GM18867 (cell line): ENCODE data around the gene MZF1.
"Not testable (repeated sequence)": the region's sequence is repeated elsewhere in the genome, so short reads cannot be mapped to it uniquely, and the experiment has no call there.

Experiments
- ATAC-seq: cut with Tn5 transposase; IDR thresholded peaks from one replicate; pipeline ENCODE4 v1.9.1; 2021; ENCODE audit warnings: mild to moderate bottlenecking, moderate library complexity; ENCODE audit not compliant: unreplicated experiment

Gene MZF1

GRCh38 chr19:58543826-58544590 is 29.1 kb downstream of the MZF1 start, which contains the start of gene TRIM28:
Gene TRIM28 (plus strand): TSS chr19:58544064. CDS start chr19:58544758, 694 bp downstream.
- ATAC-seq: peak; percentile 73

DNA sequence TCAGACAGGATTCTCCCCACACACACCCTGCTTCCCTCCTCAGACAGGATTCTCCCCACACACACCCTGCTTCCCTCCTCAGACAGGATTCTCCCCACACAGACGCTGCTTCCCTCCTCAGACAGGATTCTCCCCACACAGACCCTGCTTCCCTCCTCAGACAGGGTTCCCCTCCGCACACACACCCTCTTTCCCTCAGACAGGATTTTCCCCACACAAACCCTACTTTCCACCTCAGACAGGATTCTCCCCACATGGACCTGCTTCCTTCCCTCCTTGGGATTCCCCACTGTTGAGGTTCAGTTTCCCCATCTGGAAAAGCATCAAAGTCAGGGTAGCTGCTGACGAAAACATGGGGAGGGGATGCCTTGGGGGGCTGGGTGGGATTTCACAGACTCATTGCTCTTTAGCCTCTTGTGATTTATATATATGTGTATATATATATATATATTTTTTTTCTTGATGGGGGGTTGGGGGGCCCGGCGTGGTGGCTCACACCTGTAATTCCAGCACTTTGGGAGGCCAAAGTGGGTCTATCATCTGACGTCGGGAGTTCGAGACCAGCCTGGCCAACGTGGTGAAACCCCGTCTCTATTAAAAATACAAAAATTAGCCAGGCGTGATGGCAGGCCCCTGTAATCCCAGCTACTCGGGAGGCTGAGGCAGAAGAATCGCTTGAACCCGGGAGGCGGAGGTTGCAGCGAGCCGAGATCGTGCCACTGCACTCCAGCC is 30.3 kb downstream of the MZF1 start:
- not testable (repeated sequence) for ATAC-seq

GRCh38 chr19:58539169-58539559 is 34.0 kb downstream of the MZF1 start:
- not testable (repeated sequence) for ATAC-seq

DNA sequence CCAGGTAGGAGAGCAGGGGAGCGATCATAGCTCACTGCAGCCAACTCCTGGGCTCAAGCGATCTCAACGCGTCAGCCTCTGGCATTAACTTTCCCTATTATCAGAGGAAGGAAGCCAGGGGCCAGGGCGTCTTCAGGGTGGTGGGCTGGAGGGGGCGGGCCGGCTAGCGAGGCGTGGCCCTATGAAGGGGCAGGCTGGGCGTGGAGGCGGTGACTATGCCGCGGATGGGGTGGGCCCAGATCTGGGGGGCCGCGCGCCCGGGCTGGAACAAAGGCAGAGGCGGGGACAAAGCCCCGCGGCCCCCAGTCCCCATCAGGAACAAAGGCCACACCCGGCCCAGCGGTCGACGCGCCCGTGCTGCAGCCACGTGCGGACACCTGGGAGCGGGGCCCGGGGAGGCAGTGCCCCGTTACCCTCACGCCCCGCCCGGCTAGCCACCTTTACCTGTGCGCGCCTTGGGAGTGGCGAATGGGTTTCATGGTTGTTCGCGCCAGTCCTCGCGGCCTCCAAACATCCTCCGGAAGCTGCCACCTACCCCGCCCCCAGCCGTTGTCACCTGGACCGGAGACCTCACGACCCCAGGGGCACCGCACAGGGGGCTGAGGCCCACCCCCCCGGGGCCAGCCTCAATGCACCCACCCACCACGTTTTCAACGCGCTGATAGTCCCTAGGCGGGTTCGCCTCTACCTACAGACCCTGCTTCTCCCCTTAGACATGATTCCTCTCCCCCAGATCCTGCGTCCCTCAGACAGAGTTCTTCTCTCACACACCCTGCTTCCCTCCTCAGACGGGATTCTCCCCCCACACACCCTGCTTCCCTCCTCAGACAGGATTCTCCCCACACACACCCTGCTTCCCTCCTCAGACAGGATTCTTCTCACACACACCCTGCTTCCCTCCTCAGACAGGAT is 34.6 kb downstream of the MZF1 start:
- ATAC-seq: no peak

GRCh38 chr19:58536852-58537798 is 36.0 kb downstream of the MZF1 start:
- no peak for ATAC-seq

GRCh38 chr19:58535857-58536256 is 37.3 kb downstream of the MZF1 start:
- ATAC-seq: no peak

DNA sequence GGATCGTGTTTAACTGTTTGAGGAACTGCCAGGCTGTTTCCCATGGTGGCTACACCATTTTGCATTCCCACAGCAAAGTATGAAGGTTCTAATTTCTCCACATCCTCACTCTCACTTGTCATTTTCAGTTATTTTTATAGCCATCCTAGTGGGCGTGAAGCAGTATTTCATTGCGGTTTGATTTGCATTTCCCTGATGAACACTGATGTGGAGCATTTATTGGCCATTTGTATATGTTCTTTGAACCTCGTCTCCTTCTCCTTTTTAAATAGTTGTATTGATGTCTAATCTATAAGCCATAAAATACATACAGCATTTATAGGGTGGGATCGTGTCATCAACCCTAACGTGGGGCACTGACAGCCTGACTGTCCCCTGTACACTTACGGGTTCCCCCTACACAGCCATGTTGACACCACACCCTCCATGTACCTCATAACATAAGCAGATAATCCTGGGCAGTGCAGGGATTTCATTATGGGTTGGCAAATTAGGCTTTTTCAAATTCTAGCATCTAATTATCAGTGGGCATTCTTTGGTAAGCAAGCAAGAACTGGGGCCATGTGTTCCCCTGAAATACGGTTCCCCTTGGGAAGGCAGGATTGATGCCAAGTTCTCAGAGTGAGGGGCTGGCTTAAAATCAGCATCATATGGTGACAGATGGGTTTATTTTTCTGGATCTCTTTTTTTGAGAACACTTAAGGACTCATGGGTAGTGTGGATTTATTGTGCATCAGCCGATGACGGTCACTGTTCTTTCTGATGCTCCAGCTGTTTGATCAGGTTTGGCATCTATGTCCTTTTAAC is 41.9 kb downstream of the MZF1 start:
- no peak for ATAC-seq

- no peak for ATAC-seq
Observed at GRCh38 chr19:58529405-58529804, 43.7 kb downstream of the MZF1 start.

GRCh38 chr19:58522709-58523108 is 50.4 kb downstream of the MZF1 start:
- ATAC-seq: no peak

- ATAC-seq: no peak
Observed at GRCh38 chr19:58521651-58522050, 51.5 kb downstream of the MZF1 start.

DNA sequence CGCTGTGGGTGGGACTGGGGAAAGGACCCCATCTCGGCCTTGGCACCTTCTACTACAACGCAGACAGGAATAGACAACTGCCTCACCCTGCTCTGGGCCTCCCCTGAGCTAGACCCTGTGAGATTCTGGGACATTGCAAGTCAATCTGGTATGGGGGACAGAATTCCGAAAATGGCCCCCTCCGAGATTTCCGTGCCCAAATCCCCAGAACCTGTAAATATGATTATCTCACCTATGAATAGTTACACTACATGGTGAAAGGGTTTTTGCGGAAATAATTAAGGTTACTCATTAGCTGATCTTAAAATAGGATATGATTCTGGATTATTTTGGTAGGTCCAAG is 52.9 kb downstream of the MZF1 start:
- no peak for ATAC-seq

DNA sequence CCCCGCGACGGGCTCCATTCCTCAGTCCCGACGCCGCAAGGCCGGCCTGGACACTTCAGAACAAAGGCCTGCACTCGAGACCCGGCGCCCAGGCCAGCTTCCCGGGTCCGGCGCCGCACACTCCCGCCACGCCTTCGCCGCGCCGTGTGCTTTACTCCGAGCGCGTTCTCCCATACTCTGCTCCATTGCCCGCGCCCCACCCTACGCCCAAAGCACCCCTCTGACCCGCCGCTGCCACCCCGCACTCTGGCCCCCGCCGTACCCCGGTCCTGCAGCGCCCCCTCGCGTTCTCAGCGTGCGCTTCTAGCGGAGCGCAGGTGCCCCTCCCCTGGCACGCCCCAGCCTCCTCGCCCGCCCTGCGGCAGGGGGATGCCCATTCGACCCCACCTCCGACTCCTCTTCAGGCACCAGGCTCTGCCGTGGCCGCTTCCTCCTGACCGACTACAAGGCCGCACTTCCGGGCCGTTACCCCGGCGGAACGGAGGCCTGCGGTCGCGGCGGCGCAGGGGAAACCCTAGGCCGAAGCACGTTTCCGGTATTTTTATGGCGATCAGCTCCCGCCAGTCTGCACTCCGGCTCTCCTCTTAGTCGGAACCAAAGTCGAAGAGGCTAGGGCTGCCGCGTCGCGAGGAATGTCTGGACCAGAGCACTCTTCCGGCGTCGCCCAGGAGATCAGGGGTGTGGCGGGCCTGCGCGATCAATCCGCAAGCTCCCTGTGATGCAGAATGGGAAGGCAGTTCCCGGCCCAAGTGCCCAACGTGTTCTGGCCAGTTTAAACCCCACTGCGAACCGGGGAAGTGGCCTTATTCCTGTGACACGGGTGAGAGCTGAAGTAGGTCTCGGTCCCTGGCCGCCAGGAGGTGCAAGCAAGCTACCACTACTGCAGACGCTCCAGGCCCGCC is 53.5 kb downstream of the MZF1 start, which contains the start of gene ZBTB45:
TSS of gene ZBTB45 (minus strand) at position 456 of the 902 bp plus-strand sequence. CDS start 2,137 bp downstream, outside the sequence.
- ATAC-seq: peak; percentile 80

DNA sequence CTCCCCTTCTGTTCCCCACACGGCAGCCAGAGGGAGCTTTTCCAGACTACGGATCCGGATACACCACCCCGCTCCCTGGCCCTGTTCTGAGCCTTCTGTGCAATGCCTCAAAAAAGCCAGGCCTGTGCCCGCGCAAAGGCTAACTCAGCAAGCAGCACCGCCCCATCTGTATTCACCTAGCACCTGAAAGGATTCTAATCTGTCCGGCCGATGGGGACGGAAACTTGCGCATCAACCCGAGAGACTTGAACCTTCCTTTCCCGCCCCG is 54.1 kb downstream of the MZF1 start:
- ATAC-seq: peak; percentile 3

- no peak for ATAC-seq
Observed at GRCh38 chr19:58518256-58519086, 54.7 kb downstream of the MZF1 start.

DNA sequence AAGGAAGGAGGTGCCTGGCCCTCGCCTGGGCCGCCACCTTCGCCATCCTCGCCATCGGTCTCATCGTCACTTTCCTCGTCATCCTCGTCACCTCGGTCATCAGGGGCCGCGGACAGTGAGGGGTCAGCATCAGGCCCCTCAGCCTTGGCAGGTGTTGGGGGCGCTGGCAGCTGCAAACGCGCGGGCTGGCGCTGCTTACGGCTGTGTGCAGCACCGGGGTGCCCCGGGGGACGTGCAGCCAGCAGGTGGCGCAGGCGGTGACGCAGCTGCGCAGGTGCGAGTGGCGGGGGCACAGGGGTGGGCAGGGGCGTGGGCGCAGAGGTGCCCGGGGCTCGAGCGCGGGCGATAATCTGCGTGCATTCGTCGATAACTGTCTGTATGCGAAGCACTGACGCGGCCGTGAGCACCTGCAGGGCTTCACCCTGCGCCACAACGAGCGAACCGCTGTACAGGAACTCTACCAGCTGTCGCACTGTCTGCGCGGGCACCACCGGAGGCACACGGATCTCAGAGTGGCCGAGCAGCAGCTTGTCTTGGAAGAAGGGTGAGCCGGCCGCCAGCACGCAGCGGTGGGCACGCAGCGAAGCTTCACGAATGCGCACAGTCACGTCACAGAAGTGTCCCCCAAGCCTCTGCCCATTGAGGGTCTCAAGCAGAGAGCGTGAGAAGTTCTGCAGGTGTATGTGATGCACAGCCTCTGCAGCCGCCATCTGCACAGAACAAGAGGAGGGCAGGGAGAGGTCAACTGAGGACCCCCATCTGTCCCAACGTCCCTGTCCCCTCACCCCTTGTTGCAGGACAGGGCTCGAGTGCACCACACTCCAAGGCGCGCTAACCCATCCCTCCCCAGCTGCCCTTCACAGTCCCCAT is 55.9 kb downstream of the MZF1 start:
- ATAC-seq: no peak

DNA sequence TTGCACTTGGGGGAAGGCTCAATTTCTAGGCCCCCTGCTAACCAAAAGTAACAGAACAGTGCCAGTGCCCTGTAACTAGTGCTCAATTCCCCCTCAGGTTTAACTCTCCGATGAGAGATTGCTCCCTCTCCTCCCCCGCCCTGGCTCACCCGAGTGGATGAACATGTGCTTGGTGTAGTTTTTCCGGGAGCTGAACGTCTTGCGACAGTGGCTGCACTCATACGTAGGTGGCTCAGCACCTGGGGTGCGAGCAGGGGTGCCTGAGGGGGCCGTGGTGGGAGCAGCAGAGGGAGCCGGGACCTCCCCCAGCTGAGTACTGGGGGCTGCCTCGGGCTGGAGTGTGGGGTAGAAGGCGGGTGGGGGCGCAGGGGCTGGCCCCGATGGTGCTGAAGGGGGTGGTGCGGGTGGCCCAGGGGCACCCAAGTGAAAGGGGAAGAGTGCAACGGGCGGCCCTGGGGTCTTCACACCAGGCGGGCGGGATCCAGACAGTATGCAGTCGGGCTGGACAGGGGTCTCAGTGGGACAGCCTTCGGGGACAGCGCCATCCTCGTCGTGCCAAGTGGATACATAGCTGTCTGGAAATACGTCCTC is 56.8 kb downstream of the MZF1 start:
- ATAC-seq: no peak
